GM21360 (cell line): Measurements from ENCODE around the gene MBD2.
A peak's percentile ranks its signal among the peaks of the same experiment; 100 is the strongest.

ENCODE experiments used
- ATAC-seq: cut with Tn5 transposase; IDR thresholded peaks from one replicate; pipeline ENCODE4 v1.9.1; 2021; ENCODE audit warnings: mild to moderate bottlenecking, moderate library complexity; ENCODE audit not compliant: unreplicated experiment

Gene MBD2

DNA sequence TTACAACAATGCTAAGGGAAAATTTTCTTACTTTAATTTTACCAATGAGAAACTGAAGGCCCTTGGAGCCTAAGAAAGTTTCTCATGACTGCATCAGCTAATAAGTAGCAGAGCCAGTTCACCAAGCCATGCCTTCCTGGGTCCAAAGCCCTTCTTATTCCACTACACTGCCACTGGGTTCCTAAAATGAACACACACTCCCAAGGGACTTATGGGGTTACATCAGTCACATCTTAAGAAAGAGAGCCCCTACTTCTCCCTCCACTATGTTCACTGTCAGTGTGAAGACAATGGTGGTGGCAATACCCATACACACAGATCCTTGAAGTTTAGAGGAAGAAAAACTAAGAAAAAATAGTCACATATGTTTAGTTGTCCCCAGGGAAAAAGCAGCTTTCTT, 20.6 kb downstream of the MBD2 start:
- peak; percentile 50 for ATAC-seq

DNA sequence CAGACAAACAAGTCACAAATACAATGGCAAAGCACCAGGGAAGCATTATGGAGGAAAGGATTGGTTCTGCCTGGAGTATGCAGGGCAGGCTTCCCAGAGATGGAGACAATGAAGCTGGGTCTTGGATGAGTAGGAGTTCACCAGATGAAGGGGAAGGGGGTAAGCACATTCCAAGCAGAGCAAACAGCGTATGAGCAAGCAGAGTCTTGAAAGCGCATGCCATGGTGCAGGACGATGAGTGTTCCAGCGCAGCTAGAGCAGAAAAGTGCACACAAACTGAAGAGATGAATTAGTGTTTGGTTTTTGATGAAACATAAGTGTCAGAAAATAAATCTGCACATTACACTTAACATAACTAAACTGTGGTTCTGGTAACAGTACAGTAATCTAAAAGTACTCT, 21.6 kb downstream of the MBD2 start:
- ATAC-seq, result no peak

DNA sequence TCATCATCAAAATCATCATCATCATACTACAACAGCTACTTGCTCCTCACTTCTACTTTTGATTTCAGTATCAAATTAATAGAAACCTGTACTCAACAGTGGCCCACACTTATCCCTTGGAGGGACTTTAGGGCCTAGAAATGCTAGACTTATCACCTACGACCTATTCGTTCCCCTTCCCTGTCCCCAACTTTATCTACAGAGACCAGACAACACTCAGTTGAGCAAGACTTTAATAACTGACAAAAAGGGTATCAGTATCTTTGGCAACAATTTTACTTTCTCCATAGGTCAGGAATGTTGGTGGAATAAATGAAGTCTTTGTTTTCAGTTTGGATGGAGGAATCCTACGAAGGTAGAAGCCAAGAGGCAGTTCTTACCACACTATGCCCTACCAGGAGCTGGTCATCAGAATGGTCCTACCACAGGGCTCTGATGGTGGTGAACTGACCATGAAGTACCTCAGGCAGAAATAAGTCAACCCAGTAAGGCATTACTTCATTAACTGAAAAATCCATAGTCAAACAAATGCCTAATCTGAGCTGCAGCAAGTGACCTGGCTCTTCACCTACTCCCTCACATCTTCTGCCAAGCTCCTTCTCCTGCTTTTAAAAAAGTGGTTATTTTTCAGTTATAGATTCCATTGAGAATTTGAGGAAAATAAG, 26.6 kb downstream of the MBD2 start:
- no peak for ATAC-seq

DNA sequence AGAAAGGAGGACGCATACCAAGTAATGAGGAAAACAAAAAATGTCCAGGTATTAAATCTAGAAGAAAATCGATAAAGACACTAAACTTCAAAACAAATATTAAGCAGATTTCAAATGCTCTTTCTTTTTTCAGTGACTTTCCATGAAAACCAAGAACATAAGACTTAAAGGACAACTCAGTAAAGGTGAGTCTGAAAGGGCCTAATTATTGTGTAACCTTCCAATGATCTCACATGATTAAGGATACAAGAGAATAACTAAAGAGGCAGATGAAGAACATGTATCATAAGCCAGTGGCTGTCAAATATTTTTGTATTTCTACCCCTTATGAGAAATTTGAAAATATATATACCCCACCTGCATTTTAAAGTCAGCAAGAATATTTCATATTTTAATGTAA, 30.7 kb downstream of the MBD2 start:
- ATAC-seq, result no peak

DNA sequence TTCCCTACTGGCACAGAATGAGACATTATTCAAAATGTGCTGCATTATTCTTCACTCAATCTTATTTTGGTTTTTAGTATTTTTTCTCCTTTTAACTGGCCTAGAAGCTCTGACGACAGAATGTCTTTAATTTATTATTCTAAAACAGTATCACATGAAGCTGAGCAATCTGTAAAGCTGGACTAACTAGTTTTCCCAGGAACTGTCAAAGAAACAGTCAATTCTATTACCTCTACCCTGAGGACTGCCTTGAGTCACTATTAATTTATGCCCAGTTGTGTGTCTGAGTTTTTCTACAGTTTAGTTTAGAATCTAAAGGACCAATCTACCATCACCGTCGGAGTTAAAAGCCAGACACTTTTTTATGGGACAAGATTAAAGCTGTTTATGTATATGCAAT, 31.6 kb downstream of the MBD2 start:
- ATAC-seq, result no peak

DNA sequence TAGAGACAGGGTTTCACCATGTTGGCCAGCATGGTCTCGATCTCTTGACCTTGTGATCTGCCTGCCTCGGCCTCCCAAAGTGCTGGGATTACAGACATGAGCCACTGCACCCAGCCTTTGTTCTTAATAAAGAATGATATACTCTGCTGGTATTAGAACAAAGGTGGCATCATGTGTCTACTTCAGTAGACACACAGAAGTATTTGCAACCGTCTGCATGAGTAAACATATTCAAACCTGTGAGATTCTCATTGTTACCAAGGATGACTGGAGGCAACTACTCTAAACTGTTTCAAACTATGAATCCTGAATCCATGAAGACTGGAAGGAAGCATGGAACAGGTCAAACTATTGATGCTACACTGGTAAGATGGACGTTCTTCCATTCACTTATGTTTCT, 32.1 kb downstream of the MBD2 start:
- ATAC-seq, result no peak

DNA sequence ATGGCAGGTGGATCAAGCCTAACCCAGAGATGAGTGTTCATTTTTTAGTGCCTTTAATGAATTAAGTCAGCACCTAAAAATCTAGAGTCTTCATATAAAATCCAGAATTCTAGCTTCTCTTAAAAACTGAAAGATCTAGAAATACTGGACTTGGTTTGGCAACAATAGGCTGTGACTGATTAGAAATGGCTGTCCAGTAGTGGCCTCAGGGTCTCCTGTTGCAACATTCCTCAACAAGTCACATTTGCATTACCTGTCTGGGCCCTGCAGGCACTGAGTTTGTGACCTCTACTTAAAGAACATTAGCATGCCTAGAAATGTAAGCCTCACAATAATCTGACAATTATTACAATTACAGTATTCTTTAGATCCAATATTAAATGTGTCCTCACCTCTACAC, 33.1 kb downstream of the MBD2 start:
- no peak for ATAC-seq

DNA sequence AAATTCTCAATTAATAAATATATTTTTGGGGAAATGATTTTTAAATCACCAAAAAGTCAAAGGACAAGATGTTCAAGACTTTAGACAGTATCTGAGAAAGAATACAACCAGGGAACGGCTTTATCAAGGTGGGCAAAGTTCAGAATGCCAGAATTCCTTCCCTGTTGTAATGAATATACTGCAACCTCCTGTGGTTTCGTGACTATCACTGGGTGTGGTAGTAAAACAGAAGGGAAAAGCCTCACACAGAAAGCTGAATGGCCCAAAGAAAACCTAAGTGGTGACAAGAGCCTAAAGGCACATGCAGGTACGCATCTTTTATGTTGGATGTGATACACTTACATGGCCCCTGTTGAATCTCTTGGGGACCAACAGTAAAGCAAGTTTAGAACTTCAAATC, 37.1 kb downstream of the MBD2 start:
- ATAC-seq, result no peak

DNA sequence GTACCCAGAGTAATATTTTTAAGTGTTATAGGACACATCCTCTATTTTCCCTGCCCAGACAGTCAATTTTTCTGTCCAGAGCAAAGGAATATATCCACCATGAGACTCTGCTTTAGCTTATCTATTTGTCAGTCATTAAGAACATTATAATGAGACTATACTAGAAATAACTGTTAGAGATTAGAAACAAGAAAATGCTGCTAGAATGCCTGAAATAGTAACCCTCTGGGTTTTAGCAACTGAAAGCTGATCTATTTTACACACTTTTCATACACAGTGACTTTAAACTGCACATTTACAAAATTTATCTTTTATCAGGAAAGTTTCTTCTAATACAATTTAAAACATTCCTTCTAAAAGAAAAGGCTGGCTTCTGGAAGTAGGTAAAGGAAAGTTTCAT, 39.6 kb downstream of the MBD2 start:
- ATAC-seq, result no peak

DNA sequence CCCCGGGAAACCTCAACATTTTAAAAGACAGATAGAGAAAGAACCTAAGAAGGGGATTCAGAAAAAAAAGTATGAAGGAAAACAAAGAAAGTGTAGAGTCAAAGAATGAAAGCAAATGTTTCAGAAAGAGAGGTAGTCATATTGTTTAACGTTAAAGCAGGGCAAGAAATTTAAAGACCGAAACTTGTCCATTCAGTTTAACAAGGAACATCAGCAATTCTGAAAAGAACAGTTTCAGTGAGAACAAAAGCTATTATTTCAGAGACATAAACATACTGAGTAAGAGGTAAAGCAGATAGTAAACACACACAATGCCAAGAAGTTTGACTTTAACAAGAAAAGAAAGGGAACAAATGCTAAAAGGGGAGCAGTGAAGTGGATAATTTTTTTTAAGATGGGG, 41.1 kb downstream of the MBD2 start:
- ATAC-seq, result no peak

DNA sequence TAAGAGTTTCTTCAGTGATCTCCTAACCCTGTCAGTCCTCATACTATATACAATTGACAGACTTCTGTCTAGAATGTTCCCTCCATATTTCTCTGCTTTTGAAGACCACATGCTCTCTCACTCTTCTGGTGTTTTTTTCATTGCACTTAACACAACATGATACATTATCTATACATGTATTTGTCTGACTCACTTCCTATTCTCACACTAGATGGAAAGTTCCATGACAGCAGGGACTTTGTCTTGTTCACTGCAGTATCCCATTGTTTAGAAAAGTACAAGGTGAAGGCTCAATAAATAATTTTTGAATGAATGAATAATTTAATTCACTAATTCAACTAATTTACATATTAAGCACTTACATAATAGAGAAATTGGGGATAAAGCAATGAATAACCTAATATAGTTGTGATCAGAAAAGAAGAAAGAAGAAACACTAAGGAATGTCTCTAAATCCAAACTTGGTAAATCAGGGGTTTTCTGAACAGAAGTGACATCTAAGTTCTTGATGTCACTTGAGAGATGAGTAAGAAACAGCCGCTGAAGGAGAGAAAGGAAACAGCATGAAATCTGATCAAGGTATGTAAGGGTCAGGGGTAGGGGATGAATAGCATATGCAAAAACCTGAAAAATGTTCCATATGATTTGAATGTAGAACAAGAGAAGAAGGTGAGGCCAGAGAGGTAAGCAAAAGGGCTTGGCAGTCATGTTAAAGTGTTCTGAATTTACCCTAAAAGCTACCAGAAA, 42.4 kb downstream of the MBD2 start:
- ATAC-seq, result peak; percentile 59

DNA sequence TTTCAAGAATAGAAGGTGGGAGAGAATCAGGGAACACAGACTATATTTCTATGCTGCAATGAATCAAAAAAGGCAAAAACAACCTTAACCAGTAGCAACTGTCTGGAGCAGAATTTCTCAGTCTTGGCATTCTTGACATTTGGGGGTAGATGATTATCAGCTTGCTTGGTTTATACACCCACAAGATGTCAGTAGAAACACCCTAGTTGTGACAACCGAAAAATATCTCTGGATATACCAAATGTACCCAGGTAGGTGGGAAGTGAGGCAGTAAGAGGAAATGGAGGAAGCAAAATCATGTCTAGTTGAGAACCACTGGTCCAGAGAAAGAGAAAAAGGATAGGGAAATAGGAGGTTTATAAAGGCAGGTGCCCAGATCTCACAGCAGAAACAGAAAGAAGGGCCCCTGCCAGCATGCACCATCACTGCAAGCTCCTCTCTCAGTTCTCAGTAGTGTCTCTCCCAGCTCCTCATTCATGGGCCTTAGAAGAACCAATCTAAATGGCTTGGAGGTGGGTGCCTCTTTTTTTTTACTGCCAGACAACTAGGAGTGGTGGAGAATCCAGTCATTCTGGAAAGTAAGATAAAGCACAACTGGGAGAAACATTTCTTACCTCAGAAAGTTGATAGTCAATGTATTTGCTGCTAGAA, 50.4 kb downstream of the MBD2 start:
- ATAC-seq, result peak; percentile 54

DNA sequence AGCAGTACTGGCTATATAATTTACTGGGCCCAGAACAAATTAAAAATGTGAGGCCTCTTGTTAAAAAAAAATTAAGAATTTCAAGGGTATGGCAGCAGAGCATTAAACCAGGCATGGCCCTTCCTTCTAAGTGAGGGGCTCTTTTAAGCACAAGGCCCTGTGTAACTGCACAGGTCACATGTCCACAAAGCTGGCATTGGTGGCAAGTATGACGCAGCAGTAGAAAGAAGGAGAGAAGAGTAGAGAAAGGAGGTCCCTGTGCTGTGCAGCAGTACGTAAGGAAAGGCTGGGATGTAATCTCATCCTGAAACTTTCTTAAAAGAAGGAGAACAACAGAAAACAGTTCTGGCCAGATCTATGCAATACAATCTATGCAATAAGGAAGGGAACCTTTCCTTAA, 51.2 kb downstream of the MBD2 start:
- no peak for ATAC-seq

DNA sequence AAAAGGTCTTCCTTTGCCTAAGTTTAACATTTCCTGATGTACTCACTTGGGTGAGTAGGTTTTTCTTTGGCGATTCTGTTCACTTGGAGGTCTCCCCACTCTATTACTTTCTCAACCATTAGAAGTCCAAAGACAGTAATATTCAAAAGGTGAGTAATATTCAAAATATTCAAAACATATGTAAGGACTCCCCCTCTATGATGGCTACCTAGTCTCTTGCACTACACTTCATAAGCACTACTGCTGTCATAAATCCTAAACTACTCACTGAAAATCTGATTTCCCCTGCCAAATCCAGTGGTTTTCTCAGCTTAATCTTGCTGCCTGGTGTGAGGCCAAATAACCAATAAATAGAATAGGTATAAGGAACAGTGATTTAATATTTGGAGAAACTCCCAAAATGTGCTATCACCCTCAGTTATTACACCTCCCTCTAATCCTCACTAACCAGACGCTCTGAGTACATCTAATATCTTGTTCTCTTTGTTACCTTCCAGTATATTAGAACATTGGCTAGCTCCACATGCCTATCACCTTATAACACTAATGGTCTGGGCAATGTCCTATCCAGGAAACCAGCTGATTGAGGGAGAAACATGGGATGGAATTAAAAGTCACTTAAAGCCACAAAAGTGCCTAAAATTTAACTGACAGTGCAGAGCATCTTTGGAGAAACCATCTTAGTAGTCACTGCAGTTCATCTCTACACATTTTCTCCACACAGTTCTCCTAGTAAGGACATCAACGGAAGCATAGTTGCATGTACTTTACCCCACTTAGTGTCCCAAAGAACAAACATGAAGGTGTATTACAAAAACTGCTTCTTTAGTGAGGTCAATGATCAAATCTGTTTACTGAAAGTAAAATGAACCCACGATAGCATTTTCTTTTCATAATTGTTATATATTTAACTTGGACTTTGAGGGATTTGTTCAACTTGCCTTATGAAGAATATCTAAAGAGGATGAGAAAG, 54.8 kb downstream of the MBD2 start:
- ATAC-seq, result no peak

DNA sequence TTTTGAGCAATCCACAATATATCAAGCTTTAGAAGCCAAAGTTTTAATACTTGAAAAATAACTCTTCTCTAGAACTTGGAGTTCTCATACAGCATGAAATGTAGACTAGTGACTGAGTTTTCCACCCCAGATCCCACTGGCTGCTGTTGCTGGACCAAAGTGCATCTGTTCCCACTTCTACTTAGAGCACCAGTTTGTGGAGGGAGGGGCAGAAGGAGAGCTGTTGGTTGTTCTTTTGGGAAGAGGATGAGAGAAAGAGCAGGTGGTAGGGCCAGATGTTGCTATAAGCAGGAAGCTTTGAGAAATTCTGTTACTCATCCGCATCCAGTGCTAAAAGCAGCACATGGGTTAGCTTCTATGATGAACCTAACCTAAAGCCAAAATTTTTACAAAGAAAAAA, 59.0 kb downstream of the MBD2 start:
- ATAC-seq, result no peak

DNA sequence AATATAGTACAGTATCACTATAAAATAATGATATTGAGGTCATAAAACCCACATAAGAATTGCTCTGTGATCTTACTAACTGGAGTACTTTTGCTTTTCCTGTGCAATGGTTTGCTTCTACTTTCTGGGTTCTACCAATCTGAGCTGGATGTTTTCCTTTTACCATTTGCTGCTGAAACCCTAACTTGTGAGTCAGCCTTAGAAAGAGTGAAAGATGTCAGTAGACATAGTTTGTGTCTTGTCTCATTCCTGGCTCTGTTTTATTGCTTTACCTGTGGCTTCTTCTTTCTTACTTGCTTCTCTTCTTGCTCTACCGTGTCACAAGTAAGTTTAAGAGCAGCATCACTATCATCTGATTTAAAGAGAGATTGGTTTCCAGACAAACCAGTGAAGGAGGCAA, 61.0 kb downstream of the MBD2 start:
- ATAC-seq, result no peak

DNA sequence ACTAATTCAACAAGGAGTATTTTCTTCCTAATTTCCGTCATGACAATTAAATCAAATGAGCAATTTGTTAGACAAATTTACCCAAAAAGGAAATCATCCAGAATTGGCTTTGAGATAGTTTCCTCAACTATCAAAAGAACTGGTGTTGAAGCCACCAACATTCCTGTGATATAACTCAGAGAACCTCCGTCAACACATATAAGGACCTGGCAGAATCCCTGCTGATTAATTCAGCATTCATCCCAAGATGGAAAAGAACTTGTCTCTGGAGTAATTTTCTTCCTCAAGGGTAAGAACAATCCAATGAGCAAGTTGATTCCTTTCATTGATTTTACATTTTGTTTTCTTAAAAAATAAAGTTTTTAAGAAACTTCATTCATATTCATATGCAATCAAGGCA, 62.0 kb downstream of the MBD2 start:
- no peak for ATAC-seq

DNA sequence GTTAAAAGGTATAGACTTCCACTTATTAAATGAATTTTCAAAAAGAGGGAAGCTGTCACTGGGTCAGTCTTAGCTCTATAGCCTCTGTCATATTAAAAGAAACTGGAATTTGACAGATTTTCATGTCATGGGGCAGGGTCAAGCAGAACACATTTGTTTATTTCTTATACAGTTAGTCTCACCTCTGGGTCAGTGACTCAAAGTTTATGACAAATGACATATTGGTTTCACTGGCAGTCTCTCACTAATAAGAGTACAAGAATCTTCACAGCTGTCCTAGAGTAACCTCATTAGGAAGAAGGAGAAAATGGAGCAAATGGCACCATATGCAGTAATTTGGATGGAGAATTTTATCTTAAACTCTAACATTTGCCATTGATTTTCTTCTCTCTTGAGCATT, 63.2 kb downstream of the MBD2 start:
- no peak for ATAC-seq

DNA sequence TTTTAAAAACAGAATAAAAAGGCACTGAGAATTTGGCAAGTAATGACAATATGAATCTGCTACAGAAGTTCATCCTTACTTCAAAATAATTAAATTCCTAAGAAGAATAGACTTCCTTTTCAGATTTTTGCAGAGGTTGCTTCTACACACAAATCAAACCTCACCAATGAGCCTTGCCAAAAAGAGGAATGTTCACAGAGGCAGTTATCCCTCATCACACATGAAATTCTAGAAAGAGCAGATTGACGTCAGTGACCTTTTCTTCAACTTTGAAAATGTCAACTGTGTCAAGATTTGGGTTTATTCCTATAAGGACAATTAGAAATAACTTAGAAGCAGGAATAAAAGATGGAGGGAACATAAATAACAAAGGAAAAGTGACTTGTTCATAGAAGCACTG, 64.6 kb downstream of the MBD2 start:
- no peak for ATAC-seq

DNA sequence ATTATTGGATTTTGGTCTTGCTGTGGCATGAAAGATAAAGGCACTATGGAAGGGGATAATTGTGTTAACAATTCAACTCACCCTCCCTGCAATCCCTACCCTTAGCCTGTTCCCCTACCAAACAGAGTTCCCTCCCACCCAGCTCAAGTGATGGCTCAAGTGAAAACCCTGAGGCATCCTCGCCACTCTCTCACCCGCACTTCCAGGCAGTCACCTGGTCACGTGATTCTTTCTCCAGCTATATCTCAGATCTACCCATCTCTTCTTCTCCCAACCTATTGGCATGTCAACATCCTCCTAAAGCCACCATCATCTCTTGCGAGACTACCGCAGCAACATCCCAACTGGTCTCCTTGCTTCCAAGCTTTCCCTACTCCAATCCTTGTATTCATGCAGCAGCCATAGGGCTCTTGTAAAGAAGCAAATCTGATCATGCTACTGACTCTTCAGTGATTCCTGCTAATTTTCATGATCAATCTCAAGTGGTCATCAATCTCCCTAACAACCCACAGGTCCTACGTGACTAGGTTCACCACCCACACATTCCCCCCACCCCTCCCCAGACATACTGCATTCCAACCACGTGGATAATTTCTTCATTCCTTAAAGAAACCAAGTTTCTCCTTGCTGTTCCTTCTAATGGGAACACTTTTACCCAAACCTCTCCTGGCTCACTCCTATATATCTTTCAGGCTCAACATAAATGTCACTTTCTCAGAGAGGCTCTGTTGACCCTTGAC, 66.7 kb downstream of the MBD2 start:
- ATAC-seq, result no peak

DNA sequence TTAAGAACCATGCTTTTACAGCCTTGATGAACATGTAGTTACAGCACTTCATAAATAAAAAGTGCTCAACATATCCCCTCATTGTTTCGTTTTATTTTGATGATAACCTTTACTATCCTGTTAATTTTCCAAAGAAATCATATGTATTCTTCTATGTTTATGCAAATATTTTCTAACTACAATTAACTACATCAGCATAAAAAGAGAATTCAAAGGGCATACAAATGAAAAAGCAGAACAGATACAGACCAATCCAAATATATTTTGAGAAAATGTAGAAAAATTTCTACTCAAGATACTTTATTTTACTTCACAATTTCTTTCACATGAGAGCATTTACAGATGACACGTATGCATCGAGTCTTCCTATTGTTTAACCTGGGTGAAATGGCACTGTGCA, 69.1 kb downstream of the MBD2 start:
- no peak for ATAC-seq
